GM04503 (cell line): ENCODE measurements around the gene ACTG1.

Experiments used
- DNase-seq: peaks from one replicate; pipeline ENCODE4 v3.0.0-alpha.2; 2012; ENCODE audit warnings: low read depth

Gene ACTG1

GRCh38 chr17:81544281-81544974 is 31.8 kb upstream of the ACTG1 start:
- DNase-seq, result no peak

GRCh38 chr17:81543756-81544155 is 31.2 kb upstream of the ACTG1 start:
- no peak for DNase-seq

- no peak for DNase-seq
Observed at GRCh38 chr17:81543339-81543675, 30.7 kb upstream of the ACTG1 start.

- no peak for DNase-seq
Observed at GRCh38 chr17:81542431-81543338, 30.1 kb upstream of the ACTG1 start.

GRCh38 chr17:81541123-81541522 is 28.5 kb upstream of the ACTG1 start:
- no peak for DNase-seq

GRCh38 chr17:81540676-81541027 is 28.1 kb upstream of the ACTG1 start:
- DNase-seq, result no peak

GRCh38 chr17:81539961-81540675 is 27.5 kb upstream of the ACTG1 start:
- DNase-seq, result no peak

GRCh38 chr17:81539571-81539900 is 26.9 kb upstream of the ACTG1 start:
- no peak for DNase-seq

- no peak for DNase-seq
Observed at GRCh38 chr17:81538651-81539570, 26.3 kb upstream of the ACTG1 start.

GRCh38 chr17:81537856-81538555 is 25.4 kb upstream of the ACTG1 start:
- no peak for DNase-seq

- DNase-seq, result no peak
Observed at GRCh38 chr17:81537343-81537855, 24.8 kb upstream of the ACTG1 start.

GRCh38 chr17:81536299-81537290 is 24.0 kb upstream of the ACTG1 start:
- DNase-seq, result no peak

- DNase-seq, result no peak
Observed at GRCh38 chr17:81535480-81536298, 23.1 kb upstream of the ACTG1 start.

- DNase-seq, result no peak
Observed at GRCh38 chr17:81535007-81535328, 22.4 kb upstream of the ACTG1 start.

- no peak for DNase-seq
Observed at GRCh38 chr17:81534157-81535006, 21.8 kb upstream of the ACTG1 start.

GRCh38 chr17:81533339-81534141 is 20.9 kb upstream of the ACTG1 start:
- no peak for DNase-seq
